GM13976 (cell line): ENCODE measurements around the gene TSHZ3.

Experiments
- DNase-seq: peaks from one replicate; pipeline ENCODE4 v3.0.0; 2012; ENCODE audit warnings: low spot score
- in situ Hi-C: fragments of 300-500 bp; cut with MboI; formaldehyde crosslinking; loops from one replicate; pipeline ENCODE4 v1.12.0; 2022; ENCODE audit warnings: low sequenced_read_pairs, mixed read lengths, inconsistent platforms; ENCODE audit not compliant: unreplicated experiment
- TF ChIP-seq, protein P1 (sequence below): IDR thresholded peaks from 2 replicates; pipeline ENCODE4 v1.5.1; 2012; ENCODE audit warnings: borderline replicate concordance, mild to moderate bottlenecking; ENCODE audit not compliant: insufficient read depth; ENCODE audit errors: extremely low read depth, missing control alignments, control extremely low read depth

Gene TSHZ3

DNA sequence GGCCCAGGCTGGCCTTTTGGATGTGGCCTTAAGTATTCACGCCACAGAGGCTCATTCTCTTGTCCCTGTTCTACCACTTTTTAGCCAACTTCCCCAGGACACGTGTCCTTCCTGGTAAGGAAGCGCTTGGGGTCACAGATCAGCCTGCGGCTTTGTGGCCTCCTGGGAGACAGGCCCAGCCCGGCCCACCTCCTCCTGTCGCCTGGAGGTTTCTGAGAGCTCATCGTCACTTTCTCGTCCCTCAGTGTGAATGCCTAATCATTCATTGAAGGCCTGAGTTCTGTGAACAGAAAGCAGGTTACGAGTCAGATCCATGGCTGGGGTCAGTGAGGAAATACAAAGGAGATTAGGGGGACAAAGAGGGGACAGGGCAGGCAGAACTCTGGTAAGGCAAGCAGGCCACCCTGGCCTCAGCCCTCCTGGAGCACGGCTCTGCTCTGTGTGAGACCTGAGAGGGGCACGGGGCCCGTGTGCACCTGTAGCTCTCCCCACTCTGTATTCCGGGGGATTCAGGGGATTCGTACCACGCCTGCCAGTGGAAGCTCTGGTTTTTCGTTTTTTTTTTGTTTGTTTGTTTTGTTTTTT lies 38.6 kb upstream of the TSHZ3 start:
- TF ChIP-seq, protein P1, sequence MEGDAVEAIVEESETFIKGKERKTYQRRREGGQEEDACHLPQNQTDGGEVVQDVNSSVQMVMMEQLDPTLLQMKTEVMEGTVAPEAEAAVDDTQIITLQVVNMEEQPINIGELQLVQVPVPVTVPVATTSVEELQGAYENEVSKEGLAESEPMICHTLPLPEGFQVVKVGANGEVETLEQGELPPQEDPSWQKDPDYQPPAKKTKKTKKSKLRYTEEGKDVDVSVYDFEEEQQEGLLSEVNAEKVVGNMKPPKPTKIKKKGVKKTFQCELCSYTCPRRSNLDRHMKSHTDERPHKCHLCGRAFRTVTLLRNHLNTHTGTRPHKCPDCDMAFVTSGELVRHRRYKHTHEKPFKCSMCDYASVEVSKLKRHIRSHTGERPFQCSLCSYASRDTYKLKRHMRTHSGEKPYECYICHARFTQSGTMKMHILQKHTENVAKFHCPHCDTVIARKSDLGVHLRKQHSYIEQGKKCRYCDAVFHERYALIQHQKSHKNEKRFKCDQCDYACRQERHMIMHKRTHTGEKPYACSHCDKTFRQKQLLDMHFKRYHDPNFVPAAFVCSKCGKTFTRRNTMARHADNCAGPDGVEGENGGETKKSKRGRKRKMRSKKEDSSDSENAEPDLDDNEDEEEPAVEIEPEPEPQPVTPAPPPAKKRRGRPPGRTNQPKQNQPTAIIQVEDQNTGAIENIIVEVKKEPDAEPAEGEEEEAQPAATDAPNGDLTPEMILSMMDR = no peak
- no peak for DNase-seq
- in situ Hi-C loops = no loop called here

DNA sequence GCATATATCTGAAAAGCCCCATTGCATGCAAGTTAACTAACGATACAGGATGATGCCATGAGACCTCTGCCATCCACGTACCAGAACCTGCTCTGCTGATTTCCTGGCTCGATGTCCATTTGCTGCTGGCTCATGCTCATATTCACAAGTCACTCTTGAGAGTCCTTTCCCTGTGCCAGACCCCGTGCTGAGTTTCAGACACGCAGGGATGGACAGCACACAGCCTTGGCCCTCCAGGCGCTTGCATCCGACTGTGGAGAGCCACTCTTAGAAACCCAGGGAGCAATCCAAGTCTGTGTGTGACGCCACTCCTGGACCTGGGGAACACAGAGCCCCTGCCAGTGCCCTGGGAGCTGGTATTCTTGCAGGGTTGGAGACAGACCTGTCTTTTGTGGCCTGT lies 37.6 kb upstream of the TSHZ3 start:
- in situ Hi-C loops = no loop called here
- TF ChIP-seq, protein P1 = no peak
- DNase-seq = no peak

DNA sequence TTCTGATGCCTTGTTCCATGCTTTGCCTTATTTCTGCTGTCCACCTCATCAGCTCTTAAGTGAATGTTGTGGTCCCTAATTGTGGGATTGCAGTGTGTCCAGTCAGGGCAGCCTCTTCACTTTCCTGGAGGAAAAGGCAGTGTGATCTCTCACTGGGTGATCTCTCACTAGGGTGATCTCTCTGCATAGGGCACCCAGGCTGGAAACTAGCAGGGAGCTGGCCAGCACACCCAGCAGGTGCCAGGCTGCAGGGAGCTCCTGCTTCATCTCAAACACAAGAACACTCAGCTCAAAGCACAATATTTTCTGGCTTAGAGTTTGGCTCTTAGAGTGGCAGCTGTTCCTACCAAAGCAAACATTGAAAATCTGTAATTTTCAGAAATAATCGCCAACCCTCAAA lies 36.5 kb upstream of the TSHZ3 start:
- in situ Hi-C loops = no loop called here
- DNase-seq = no peak
- TF ChIP-seq, protein P1 = no peak

DNA sequence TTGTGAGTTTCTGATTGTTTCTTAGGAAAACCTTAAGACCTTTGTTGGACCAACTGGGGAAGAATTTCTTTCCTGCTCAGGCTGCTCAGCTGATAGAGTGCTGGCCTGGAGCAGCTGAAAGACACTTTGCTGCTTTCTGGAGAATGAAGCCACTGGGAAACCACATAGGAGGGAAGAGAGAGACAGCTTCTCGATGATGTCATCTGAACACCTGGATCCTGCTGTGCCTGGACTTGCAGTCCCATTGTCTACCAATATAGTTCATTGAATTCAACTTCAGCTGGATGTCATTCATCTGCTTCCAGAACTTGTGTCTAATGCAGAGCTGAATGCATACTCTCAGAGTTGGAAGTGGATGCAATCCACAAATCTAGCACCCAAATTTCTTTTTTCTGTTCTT lies 34.3 kb upstream of the TSHZ3 start:
- no peak for DNase-seq
- in situ Hi-C loops = no loop called here

DNA sequence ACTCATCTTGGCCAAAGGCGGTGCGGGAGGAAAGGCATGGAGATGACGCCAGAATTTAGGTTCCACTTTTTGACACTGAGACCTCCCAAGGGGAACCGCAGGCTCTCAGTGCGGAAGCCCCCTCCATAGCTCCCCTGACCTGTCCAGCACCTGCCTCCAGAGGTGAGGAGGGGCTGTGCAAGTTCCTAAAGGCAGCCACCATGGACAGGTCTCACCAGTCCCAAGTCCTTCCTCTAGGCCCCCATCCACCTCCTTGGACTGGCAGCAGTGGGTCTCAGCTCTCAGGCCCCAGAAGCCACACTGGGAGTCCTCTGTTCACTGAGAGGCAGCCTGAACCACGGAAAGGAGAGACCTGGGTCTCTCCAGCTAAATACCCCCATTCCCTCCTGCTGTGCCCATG lies 31.6 kb upstream of the TSHZ3 start:
- TF ChIP-seq, protein P1 = no peak
- in situ Hi-C loops = no loop called here
- no peak for DNase-seq

More for the DNA sequence above, 34.3 kb upstream of the TSHZ3 start:
- TF ChIP-seq, protein P1 = no peak

DNA sequence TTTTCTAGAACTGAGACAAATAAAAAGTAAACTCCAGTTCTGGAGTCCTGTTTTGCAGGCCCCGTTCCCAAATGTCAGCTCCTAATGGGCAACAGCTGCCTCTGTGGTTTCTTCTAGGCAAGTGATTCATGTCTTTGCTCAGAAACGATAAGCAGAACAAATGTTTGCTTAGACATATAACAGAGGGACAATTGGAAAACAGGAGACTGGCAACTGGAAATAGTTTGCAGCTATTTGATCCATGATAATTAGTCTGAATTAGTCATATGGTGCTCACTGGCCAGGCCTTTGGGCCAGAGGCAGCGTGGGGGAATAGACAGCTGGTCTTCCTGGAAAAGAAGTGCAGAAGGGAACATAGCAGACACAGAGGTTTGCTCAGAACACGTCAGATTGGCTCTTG lies 29.2 kb upstream of the TSHZ3 start:
- DNase-seq = no peak
- in situ Hi-C loops = no loop called here
- TF ChIP-seq, protein P1 = no peak
